H1 (cell line): ENCODE data around the gene KCNJ5. TPM values are rescaled to one million over a fixed set of nuclear protein-coding genes. Genes with fewer than 3 reads are reported as not detected.

Source experiments
- CTCF ChIA-PET: fragments of 300-600 bp; sonication (Branson Sonifier 250); formaldehyde crosslinking; loops from one replicate; lab custom pipeline; 2021; ENCODE audit not compliant: partially characterized antibody; lab: Charles Lee
- POLR2A ChIA-PET: fragments of 300-600 bp; sonication (Branson Sonifier 250); formaldehyde crosslinking; loops from one replicate; lab custom pipeline; 2021; ENCODE audit warnings: inconsistent platforms; ENCODE audit not compliant: partially characterized antibody; lab: Charles Lee
- DNase-seq, 2 experiments: peaks; one replicate each; pipeline versions ENCODE4 v3.0.0 to v3.0.0-alpha.2; 2010 to 2022; ENCODE audit warnings: low spot score in 2 of 2, low read depth in 1 of 2, mixed read lengths in 1 of 2
- FAIRE-seq: peaks from 2 replicates; lab custom pipeline; 2011; peaks lifted over from hg19 to GRCh38; lab: Jason Lieb, UNC
- H2AFZ ChIP-seq: 2 replicates; pipeline ENCODE4 v1.8.1; 2012; ENCODE audit warnings: low read length, inconsistent platforms
- H2AK5ac ChIP-seq: 2 replicates; pipeline ENCODE4 v1.6.1; 2013; ENCODE audit warnings: low read depth, low read length
- H2BK120ac ChIP-seq: replicated peaks from 2 replicates; pipeline ENCODE3; 2013; ENCODE audit warnings: low read depth, low read length, inconsistent platforms
- H2BK12ac ChIP-seq: 2 replicates; pipeline ENCODE4 v1.6.1; 2013; ENCODE audit warnings: low read depth, low read length
- H2BK15ac ChIP-seq: 2 replicates; pipeline ENCODE4 v1.6.1; 2013; ENCODE audit warnings: low read length
- H2BK20ac ChIP-seq: 2 replicates; pipeline ENCODE4 v1.6.1; 2013; ENCODE audit warnings: low read length
- H2BK5ac ChIP-seq: 2 replicates; pipeline ENCODE4 v1.6.1; 2013; ENCODE audit warnings: low read depth, low read length
- H3K14ac ChIP-seq: 2 replicates; pipeline ENCODE4 v1.6.1; 2013; ENCODE audit warnings: inconsistent platforms; ENCODE audit not compliant: insufficient read length
- H3K18ac ChIP-seq: 2 replicates; pipeline ENCODE4 v1.6.1; 2013; ENCODE audit warnings: low read length; ENCODE audit errors: extremely low read depth
- H3K23ac ChIP-seq: 2 replicates; pipeline ENCODE4 v1.6.1; 2013; ENCODE audit warnings: inconsistent platforms; ENCODE audit not compliant: insufficient read length
- H3K23me2 ChIP-seq: 2 replicates; pipeline ENCODE4 v1.6.1; 2013; ENCODE audit warnings: low read depth, low read length
- H3K27ac ChIP-seq: 2 replicates; pipeline ENCODE4 v1.6.1; 2011; ENCODE audit warnings: low read depth, low read length, inconsistent platforms
- H3K27me3 ChIP-seq, 4 experiments: replicated peaks in 1 of 4; 1 replicate in 1 of 4; 2 replicates in 3 of 4; pipeline versions ENCODE4 v1.6.1 to v1.8.1; 2011 to 2013; ENCODE audit warnings: low read length in 3 of 4, mild to moderate bottlenecking in 3 of 4, inconsistent platforms in 2 of 4, mixed read lengths in 2 of 4, moderate library complexity in 1 of 4; ENCODE audit not compliant: control insufficient read depth in 3 of 4, insufficient read depth in 3 of 4; ENCODE audit errors: extremely low read depth in 1 of 4
- H3K36me3 ChIP-seq, 4 experiments: 2 replicates each; pipeline versions ENCODE4 v1.6.1 to v1.8.1; 2011 to 2013; ENCODE audit warnings: mild to moderate bottlenecking in 4 of 4, low read length in 3 of 4, moderate library complexity in 2 of 4, control low read depth in 1 of 4, inconsistent platforms in 1 of 4; ENCODE audit not compliant: insufficient read depth in 4 of 4, control insufficient read depth in 2 of 4
- H3K4ac ChIP-seq: replicated peaks from 2 replicates; pipeline ENCODE3; 2013; ENCODE audit warnings: low read length, low read depth, mixed read lengths, inconsistent platforms; ENCODE audit not compliant: insufficient read length
- H3K4me1 ChIP-seq, 4 experiments: replicated peaks in 1 of 4; 1 replicate in 1 of 4; 2 replicates in 3 of 4; pipeline versions ENCODE4 v1.6.1 to v1.8.1; 2011 to 2013; ENCODE audit warnings: low read length in 3 of 4, inconsistent platforms in 2 of 4, mixed read lengths in 1 of 4; ENCODE audit not compliant: insufficient read depth in 4 of 4, control insufficient read depth in 3 of 4
- H3K4me2 ChIP-seq, 2 experiments: 2 replicates each; pipeline versions ENCODE4 v1.6.1 to v1.8.1; 2011 to 2013; ENCODE audit warnings: low read depth in 2 of 2, low read length in 2 of 2, control low read depth in 1 of 2, inconsistent platforms in 1 of 2, mild to moderate bottlenecking in 1 of 2; ENCODE audit not compliant: insufficient read depth in 1 of 2
- H3K4me3 ChIP-seq, 4 experiments: fragments of 200-600, 300-600 bp in 1 of 4; sonication (generic), shearing (Covaris generic), sonication (Bioruptor Twin) in 1 of 4; 2 replicates each; pipeline versions ENCODE4 v1.5.1 to v1.8.1; 2011 to 2016; ENCODE audit warnings: low read length in 4 of 4, low read depth in 3 of 4, control low read depth in 2 of 4, inconsistent platforms in 2 of 4, mild to moderate bottlenecking in 2 of 4, mixed read lengths in 1 of 4, moderate library complexity in 1 of 4; ENCODE audit not compliant: insufficient read depth in 2 of 4; ENCODE audit errors: extremely low read depth in 1 of 4
- H3K56ac ChIP-seq: replicated peaks from 2 replicates; pipeline ENCODE3; 2013; ENCODE audit warnings: low read depth, mild to moderate bottlenecking, mixed read lengths, low read length, inconsistent platforms; ENCODE audit not compliant: insufficient read length
- H3K79me1 ChIP-seq: 2 replicates; pipeline ENCODE4 v1.6.1; 2013; ENCODE audit warnings: low read depth, low read length, control low read depth
- H3K79me2 ChIP-seq, 2 experiments: 2 replicates each; pipeline versions ENCODE4 v1.6.1 to v1.8.1; 2012 to 2013; ENCODE audit warnings: low read length in 2 of 2, mild to moderate bottlenecking in 2 of 2, inconsistent platforms in 1 of 2; ENCODE audit not compliant: insufficient read depth in 2 of 2, control insufficient read depth in 1 of 2
- H3K9ac ChIP-seq, 4 experiments: replicated peaks in 1 of 4; 1 replicate in 1 of 4; 2 replicates in 3 of 4; pipeline versions ENCODE4 v1.6.1 to v1.8.1; 2011 to 2013; ENCODE audit warnings: low read depth in 3 of 4, low read length in 3 of 4, control low read depth in 2 of 4, mild to moderate bottlenecking in 2 of 4, moderate library complexity in 2 of 4, inconsistent platforms in 1 of 4; ENCODE audit errors: extremely low read depth in 1 of 4
- H3K9me3 ChIP-seq, 2 experiments: 2 replicates each; pipeline versions ENCODE4 v1.6.1 to v1.8.1; 2012 to 2013; ENCODE audit warnings: mild to moderate bottlenecking in 2 of 2, moderate library complexity in 2 of 2, control low read depth in 1 of 2, inconsistent platforms in 1 of 2, low read depth in 1 of 2, low read length in 1 of 2, mixed read lengths in 1 of 2; ENCODE audit not compliant: insufficient read depth in 2 of 2
- H4K20me1 ChIP-seq, 2 experiments: replicated peaks in 1 of 2; 2 replicates each; pipeline versions ENCODE3 to v1.8.1; 2011 to 2013; ENCODE audit warnings: inconsistent platforms in 2 of 2, low read length in 2 of 2, mild to moderate bottlenecking in 1 of 2; ENCODE audit not compliant: insufficient read depth in 2 of 2, control insufficient read depth in 1 of 2
- H4K5ac ChIP-seq: 2 replicates; pipeline ENCODE4 v1.6.1; 2013; ENCODE audit warnings: low read length, low read depth, mixed read lengths, inconsistent platforms; ENCODE audit not compliant: insufficient read length
- H4K8ac ChIP-seq: 2 replicates; pipeline ENCODE4 v1.8.0; 2013; ENCODE audit warnings: mild to moderate bottlenecking, moderate library complexity, low read length, inconsistent platforms; ENCODE audit not compliant: insufficient read depth; ENCODE audit errors: extremely low read depth
- H4K91ac ChIP-seq: replicated peaks from 2 replicates; pipeline ENCODE3; 2013; ENCODE audit warnings: low read length, mixed read lengths, inconsistent platforms; ENCODE audit not compliant: insufficient read length
- CEBPB ChIP-seq: IDR thresholded peaks from 2 replicates; pipeline ENCODE4 v1.6.1; 2012; ENCODE audit warnings: low read depth, low read length
- FOSL1 ChIP-seq: IDR thresholded peaks from 2 replicates; pipeline ENCODE4 v1.6.1; 2011; ENCODE audit warnings: mild to moderate bottlenecking, low read depth, low read length, moderate library complexity; ENCODE audit not compliant: insufficient read depth
- KDM4A ChIP-seq: IDR thresholded peaks from one replicate; pipeline ENCODE4 v1.7.1; 2012; ENCODE audit warnings: low read depth, mild to moderate bottlenecking, moderate library complexity, low read length, inconsistent platforms; ENCODE audit not compliant: severe bottlenecking
- NANOG ChIP-seq: IDR thresholded peaks from 2 replicates; pipeline ENCODE4 v1.6.1; 2011; ENCODE audit warnings: low read length, low read depth, mild to moderate bottlenecking, inconsistent platforms; ENCODE audit not compliant: insufficient read depth, poor library complexity, severe bottlenecking
- NRF1 ChIP-seq: IDR thresholded peaks from 2 replicates; pipeline ENCODE4 v1.6.1; 2011; ENCODE audit warnings: mild to moderate bottlenecking, low read depth, low read length, improper control_type of control experiment
- POU5F1 ChIP-seq: IDR thresholded peaks from 2 replicates; pipeline ENCODE4 v1.6.1; 2011; ENCODE audit warnings: low read depth, mild to moderate bottlenecking, low read length, moderate library complexity
- RNF2 ChIP-seq: fragments of 200-900, 300-1000 bp; sonication (generic); IDR thresholded peaks from 2 replicates; pipeline ENCODE4 v1.7.1; 2016; ENCODE audit warnings: borderline replicate concordance, low read depth, mild to moderate bottlenecking, antibody characterized with exemption, low read length; ENCODE audit not compliant: poor library complexity, severe bottlenecking; ENCODE audit errors: missing control alignments
- SAP30 ChIP-seq: fragments of 300-600 bp; sonication (generic); IDR thresholded peaks from 2 replicates; pipeline ENCODE4 v1.7.1; 2012; ENCODE audit warnings: low read length, moderate library complexity, mild to moderate bottlenecking, inconsistent platforms; ENCODE audit not compliant: insufficient read depth, insufficient replicate concordance
- TAF7 ChIP-seq: optimal IDR thresholded peaks from 2 replicates; pipeline ENCODE3; 2011; ENCODE audit warnings: low read depth, mild to moderate bottlenecking, inconsistent platforms, low read length, moderate library complexity, borderline replicate concordance
- TBP ChIP-seq: IDR thresholded peaks from 2 replicates; pipeline ENCODE4 v1.6.1; 2011; ENCODE audit warnings: low read depth, low read length, improper control_type of control experiment
- WGBS, 2 experiments: shearing (Covaris generic) in 1 of 2; methylation state at CpG; one replicate each; pipeline versions ENCODE4 v1.1.6 to v1.1.7; 2013 to 2015; ENCODE audit warnings: low lambda C conversion rate in 2 of 2, mixed read lengths in 2 of 2, inconsistent platforms in 1 of 2, low coverage in 1 of 2, missing lambda C conversion rate in 1 of 2; ENCODE audit not compliant: insufficient replicate concordance in 2 of 2, insufficient coverage in 1 of 2, insufficient read length in 1 of 2; ENCODE audit errors: extremely low coverage in 1 of 2, missing lambda C conversion rate in 1 of 2; 5-methylcytosine and 5-hydroxymethylcytosine counted together
- polyA plus RNA-seq, 7 experiments: library from polyadenylated mRNA; depleted of rRNA in 3 of 7; stranded (reverse) in 5 of 7; unstranded in 2 of 7; fragments of >200 nt in 5 of 7; fragments of 200-250 nt in 2 of 7; gene quantifications; 1 replicate in 5 of 7; 2 replicates in 1 of 7; 4 replicates in 1 of 7; pipeline versions ENCODE4 v1.2.1 to v1.2.3, GENCODE V29; 2011 to 2013; ENCODE audit warnings: missing spikeins in 2 of 7, mixed read lengths in 2 of 7
- total RNA-seq: library from RNA; stranded (reverse); fragmentation: NEBNext Ultra II Directional; extraction: Animal tissue kit (Norgen Biotek cat#: 25700); gene quantifications from 2 replicates; pipeline ENCODE4 v1.2.1, GENCODE V29; 2021
- TF ChIP-seq, protein P1 (sequence below): IDR thresholded peaks from 2 replicates; pipeline ENCODE4 v1.6.1; 2012; ENCODE audit warnings: inconsistent platforms
- TF ChIP-seq, protein P2 (sequence below): IDR thresholded peaks from 2 replicates; pipeline ENCODE4 v1.6.1; 2011; ENCODE audit warnings: low read length, improper control_type of control experiment

KCNJ5 gene
- total and polyA plus RNA-seq, 2 of the 8 experiments (the other 6 are each of a cell fraction or from before 2014, with no cell fraction given), result 0.05 TPM; not detected in 1

GRCh38 chr11:128934351-128934750, 43.2 kb downstream of the KCNJ5 start:
- Histone ChIP-seq H3K9me3 (peaks cover 0 to 2% of the 10 kb centered on the region in 2 experiments; a peak in 1 of 4 replicates), H2BK5ac (no peak overlapping the region), H3K23me2 (no peaks in the 10 kb centered on the region), H3K56ac (no peak overlapping the region), H3K18ac (no peak overlapping the region), H3K23ac (no peak overlapping the region), H2BK15ac (no peak overlapping the region), H4K20me1 (no peaks in the 10 kb centered on the region), H3K36me3 (no peaks in the 10 kb centered on the region), H3K14ac (no peak overlapping the region), H4K91ac (no peak overlapping the region), H3K9ac (no peak overlapping the region), H2BK20ac (no peak overlapping the region), H4K8ac (no peak overlapping the region), H2AFZ (no peak overlapping the region), H2BK12ac (no peak overlapping the region), H3K4me1 (peaks cover 0 to 21% (median 14%) of the 10 kb centered on the region in 4 experiments; a peak in 6 of 7 replicates), H3K79me2 (no peaks in the 10 kb centered on the region), H3K27ac (no peak overlapping the region), H2BK120ac (no peak overlapping the region), H2AK5ac (no peak overlapping the region), H3K4me3 (no peak overlapping the region), H4K5ac (no peak overlapping the region), H3K79me1 (no peaks in the 10 kb centered on the region), H3K4ac (no peak overlapping the region), H3K4me2 (no peak overlapping the region), H3K27me3 (peaks cover 0 to 28% (median 19%) of the 10 kb centered on the region in 4 experiments; a peak in 6 of 7 replicates)
- POLR2A ChIA-PET, result no interaction called here
- WGBS, 2 experiments, result 90% methylated on average over 7 of the region's 7 CpGs; no CpG with 5 or more reads in 1 of the 2 experiments
- CTCF ChIA-PET, result interaction anchor here (1.4 to 14.7 kb wide), 6 partner anchors 9 to 53 kb away, joined by 3 to 243 read pairs (median 58); partner anchors contain the start of gene KCNJ5
- no peak for FAIRE-seq
- no peak for DNase-seq
- TF ChIP-seq KDM4A (no peak), POU5F1 (no peak), TBP (no peak), CEBPB (no peak), RNF2 (no peak), NANOG (no peak), FOSL1 (no peak), NRF1 (no peak), TAF7 (no peak), SAP30 (no peak)
- TF ChIP-seq, protein P1, sequence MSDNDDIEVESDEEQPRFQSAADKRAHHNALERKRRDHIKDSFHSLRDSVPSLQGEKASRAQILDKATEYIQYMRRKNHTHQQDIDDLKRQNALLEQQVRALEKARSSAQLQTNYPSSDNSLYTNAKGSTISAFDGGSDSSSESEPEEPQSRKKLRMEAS, result no peak
- TF ChIP-seq, protein P2, sequence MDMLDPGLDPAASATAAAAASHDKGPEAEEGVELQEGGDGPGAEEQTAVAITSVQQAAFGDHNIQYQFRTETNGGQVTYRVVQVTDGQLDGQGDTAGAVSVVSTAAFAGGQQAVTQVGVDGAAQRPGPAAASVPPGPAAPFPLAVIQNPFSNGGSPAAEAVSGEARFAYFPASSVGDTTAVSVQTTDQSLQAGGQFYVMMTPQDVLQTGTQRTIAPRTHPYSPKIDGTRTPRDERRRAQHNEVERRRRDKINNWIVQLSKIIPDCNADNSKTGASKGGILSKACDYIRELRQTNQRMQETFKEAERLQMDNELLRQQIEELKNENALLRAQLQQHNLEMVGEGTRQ, result no peak
